ENCODE data around the gene COL4A4. TPM values are rescaled to one million over a fixed set of nuclear protein-coding genes. Genes with fewer than 3 reads are reported as not detected.

COL4A4 gene
- total and polyA plus RNA-seq, 2 of the 4 experiments (the other 2 are of a cell fraction), result 0.02 TPM; not detected in 1

DNA sequence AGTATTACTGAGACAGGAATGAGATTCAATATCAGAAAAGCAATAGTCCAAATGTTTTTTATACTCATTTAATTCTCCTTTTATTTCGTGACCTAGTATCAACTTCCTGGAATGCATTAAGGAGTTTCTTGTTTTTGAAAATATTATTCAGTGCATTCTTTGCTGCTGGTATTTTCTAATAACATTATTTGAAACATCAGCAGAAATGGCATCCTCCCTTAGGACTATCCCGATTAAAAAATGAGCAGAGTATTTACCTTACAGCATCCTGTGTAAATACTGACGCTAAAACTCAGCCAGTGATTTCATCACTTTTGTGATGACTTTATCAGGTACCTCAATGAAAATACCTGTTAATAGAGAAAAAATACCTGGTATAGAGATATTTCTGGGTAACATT, 16.8 kb upstream of the COL4A4 start:
- H2BK5ac ChIP-seq (ENCODE audit: low read depth, low read length, poor library complexity, severe bottlenecking), result no peak overlapping the region
- no peaks in the 10 kb centered on the region for H3K9me1 ChIP-seq (ENCODE audit: insufficient read depth, low read length)
- in situ Hi-C loops (cut with MboI; ENCODE audit: low sequenced_read_pairs) (no loop called here), dilution Hi-C loops (cut with HindIII; ENCODE audit: low sequenced_read_pairs, unreplicated experiment) (no loop called here), intact Hi-C loops (cut with micrococcal nuclease) (no loop called here)
- H4K91ac ChIP-seq (ENCODE audit: insufficient read depth, low read depth, low read length), result no peak overlapping the region
- no peaks in the 10 kb centered on the region for H3K4me1 ChIP-seq (ENCODE audit: control insufficient read depth, insufficient read depth, low read length)
- ChIA-PET POLR2A (ENCODE audit: unreplicated experiment) (no interaction called here), CTCF (no interaction called here)
- BruUV-seq (replicated peaks), result no TSS peak
- no peak overlapping the region for H3K18ac ChIP-seq (ENCODE audit: low read depth, low read length)
- no peaks in the 10 kb centered on the region for H4K20me1 ChIP-seq (ENCODE audit: insufficient read depth, low read length)
- WGBS, 2 experiments (ENCODE audit: extremely low coverage in 2 of 2, insufficient read length in 1 of 2), result no CpG with 5 or more reads among the region's 3 CpGs
- TF ChIP-seq CHD1 (IDR thresholded peaks at IDR 0.05; ENCODE audit: low read depth, low read length) (no peak), RAD21 (IDR thresholded peaks at IDR 0.05; ENCODE audit: low read length) (no peak), MXI1 (IDR thresholded peaks at IDR 0.05; ENCODE audit: borderline replicate concordance, low read depth, low read length) (no peak), MAFK (IDR thresholded peaks at IDR 0.05; ENCODE audit: low read depth, low read length) (no peak), RFX5 (IDR thresholded peaks at IDR 0.05; ENCODE audit: low read depth, low read length) (no peak), MAZ (IDR thresholded peaks at IDR 0.05; ENCODE audit: borderline replicate concordance, low read depth, low read length) (no peak), CEBPB (IDR thresholded peaks at IDR 0.05; ENCODE audit: low read depth, low read length) (no peak), FOS (IDR thresholded peaks at IDR 0.05; ENCODE audit: low read depth, low read length) (no peak), SMC3 (IDR thresholded peaks at IDR 0.05; ENCODE audit: low read depth, low read length) (no peak), NFE2L2 (IDR thresholded peaks at IDR 0.05; ENCODE audit: low read depth, low read length) (no peak), POLR2A (IDR thresholded peaks at IDR 0.05; ENCODE audit: low read depth, low read length) (no peak), RCOR1 (IDR thresholded peaks at IDR 0.05; ENCODE audit: insufficient replicate concordance, low read length) (no peak), BHLHE40 (IDR thresholded peaks at IDR 0.05; ENCODE audit: low read depth, low read length) (no peak)
- TF ChIP-seq, protein P1, sequence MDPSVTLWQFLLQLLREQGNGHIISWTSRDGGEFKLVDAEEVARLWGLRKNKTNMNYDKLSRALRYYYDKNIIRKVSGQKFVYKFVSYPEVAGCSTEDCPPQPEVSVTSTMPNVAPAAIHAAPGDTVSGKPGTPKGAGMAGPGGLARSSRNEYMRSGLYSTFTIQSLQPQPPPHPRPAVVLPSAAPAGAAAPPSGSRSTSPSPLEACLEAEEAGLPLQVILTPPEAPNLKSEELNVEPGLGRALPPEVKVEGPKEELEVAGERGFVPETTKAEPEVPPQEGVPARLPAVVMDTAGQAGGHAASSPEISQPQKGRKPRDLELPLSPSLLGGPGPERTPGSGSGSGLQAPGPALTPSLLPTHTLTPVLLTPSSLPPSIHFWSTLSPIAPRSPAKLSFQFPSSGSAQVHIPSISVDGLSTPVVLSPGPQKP (IDR thresholded peaks at IDR 0.05; ENCODE audit: borderline replicate concordance, low read depth, low read length), result no peak
- TF ChIP-seq, protein P2, sequence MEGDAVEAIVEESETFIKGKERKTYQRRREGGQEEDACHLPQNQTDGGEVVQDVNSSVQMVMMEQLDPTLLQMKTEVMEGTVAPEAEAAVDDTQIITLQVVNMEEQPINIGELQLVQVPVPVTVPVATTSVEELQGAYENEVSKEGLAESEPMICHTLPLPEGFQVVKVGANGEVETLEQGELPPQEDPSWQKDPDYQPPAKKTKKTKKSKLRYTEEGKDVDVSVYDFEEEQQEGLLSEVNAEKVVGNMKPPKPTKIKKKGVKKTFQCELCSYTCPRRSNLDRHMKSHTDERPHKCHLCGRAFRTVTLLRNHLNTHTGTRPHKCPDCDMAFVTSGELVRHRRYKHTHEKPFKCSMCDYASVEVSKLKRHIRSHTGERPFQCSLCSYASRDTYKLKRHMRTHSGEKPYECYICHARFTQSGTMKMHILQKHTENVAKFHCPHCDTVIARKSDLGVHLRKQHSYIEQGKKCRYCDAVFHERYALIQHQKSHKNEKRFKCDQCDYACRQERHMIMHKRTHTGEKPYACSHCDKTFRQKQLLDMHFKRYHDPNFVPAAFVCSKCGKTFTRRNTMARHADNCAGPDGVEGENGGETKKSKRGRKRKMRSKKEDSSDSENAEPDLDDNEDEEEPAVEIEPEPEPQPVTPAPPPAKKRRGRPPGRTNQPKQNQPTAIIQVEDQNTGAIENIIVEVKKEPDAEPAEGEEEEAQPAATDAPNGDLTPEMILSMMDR (conservative IDR thresholded peaks at IDR 0.05; ENCODE audit: low read depth, low read length), result no peak
- TF ChIP-seq, protein P3, sequence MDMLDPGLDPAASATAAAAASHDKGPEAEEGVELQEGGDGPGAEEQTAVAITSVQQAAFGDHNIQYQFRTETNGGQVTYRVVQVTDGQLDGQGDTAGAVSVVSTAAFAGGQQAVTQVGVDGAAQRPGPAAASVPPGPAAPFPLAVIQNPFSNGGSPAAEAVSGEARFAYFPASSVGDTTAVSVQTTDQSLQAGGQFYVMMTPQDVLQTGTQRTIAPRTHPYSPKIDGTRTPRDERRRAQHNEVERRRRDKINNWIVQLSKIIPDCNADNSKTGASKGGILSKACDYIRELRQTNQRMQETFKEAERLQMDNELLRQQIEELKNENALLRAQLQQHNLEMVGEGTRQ (IDR thresholded peaks at IDR 0.05; ENCODE audit: low read depth, low read length), result no peak
- H2AK9ac ChIP-seq (replicated peaks; ENCODE audit: low read depth, low read length, poor library complexity), result no peak overlapping the region
- no peak overlapping the region for H3K56ac ChIP-seq (ENCODE audit: extremely low read depth, insufficient read depth, low read length)
- no peak overlapping the region for H3K14ac ChIP-seq (replicated peaks; ENCODE audit: low read depth, low read length)
- H3K4ac ChIP-seq (ENCODE audit: low read depth, low read length), result no peak overlapping the region
- DNase-seq (no peak), ATAC-seq (ENCODE audit: low read depth) (no peak)
- no peak overlapping the region for H2BK20ac ChIP-seq (ENCODE audit: low read depth, low read length)
- no peak overlapping the region for H3K4me3 ChIP-seq (ENCODE audit: insufficient read depth, low read depth, low read length)
- no peak overlapping the region for H3K23ac ChIP-seq (ENCODE audit: low read depth, low read length)
- no peaks in the 10 kb centered on the region for H3K79me1 ChIP-seq (ENCODE audit: low read depth in 1 of 2, low read length in 2 of 2)
- H2AFZ ChIP-seq (replicated peaks; ENCODE audit: low read length, poor library complexity), result no peak overlapping the region
- H3K9ac ChIP-seq (ENCODE audit: low read depth, low read length), result no peak overlapping the region
- H4K8ac ChIP-seq (ENCODE audit: low read depth in 2 of 2, low read length in 2 of 2), result no peak overlapping the region
- H3K27ac ChIP-seq (ENCODE audit: insufficient read depth, low read length), result no peak overlapping the region
- H3K4me2 ChIP-seq (ENCODE audit: low read depth, low read length), result no peak overlapping the region
- H2BK15ac ChIP-seq (ENCODE audit: low read depth, low read length), result no peak overlapping the region
- no peak overlapping the region for H2BK120ac ChIP-seq (ENCODE audit: low read depth, low read length)
- H3K27me3 ChIP-seq (ENCODE audit: control insufficient read depth, insufficient read depth, low read length), result peaks cover 2% of the 10 kb centered on the region; the same call in 1 of the 2 replicates
- H3K36me3 ChIP-seq (ENCODE audit: control insufficient read depth, insufficient read depth, low read length), result no peaks in the 10 kb centered on the region
- no peaks in the 10 kb centered on the region for H3K9me3 ChIP-seq (ENCODE audit: control insufficient read depth, insufficient read depth, low read length)
- no peak overlapping the region for H2AK5ac ChIP-seq (ENCODE audit: low read depth, low read length)
- no peak overlapping the region for H4K5ac ChIP-seq (ENCODE audit: low read depth, low read length)
